HG03097 (cell line): Measurements from ENCODE around the gene SLC49A4.
"Not testable (repeated sequence)": the region's sequence is repeated elsewhere in the genome, so short reads cannot be mapped to it uniquely, and the experiment has no call there.

Experiments
- ATAC-seq: cut with Tn5 transposase; IDR thresholded peaks from one replicate; pipeline ENCODE4 v1.9.1; 2021; ENCODE audit not compliant: unreplicated experiment, low FRiP score

SLC49A4 gene

GRCh38 chr3:122794779-122795673 lies at the start of gene SLC49A4:
Gene SLC49A4, plus strand, starts transcription at chr3:122795069. Its CDS starts 124 bp downstream, at chr3:122795193.
- ATAC-seq, result peak; percentile 66

- ATAC-seq, result no peak
Measured at GRCh38 chr3:122745369-122746021, 49.4 kb upstream of the SLC49A4 start.

GRCh38 chr3:122747295-122747694 lies 47.6 kb upstream of the SLC49A4 start:
- ATAC-seq, result not testable (repeated sequence)

- ATAC-seq, result no peak
Measured at GRCh38 chr3:122748347-122748746, 46.5 kb upstream of the SLC49A4 start.

- ATAC-seq, result no peak
Measured at GRCh38 chr3:122754929-122755328, 39.9 kb upstream of the SLC49A4 start.

DNA sequence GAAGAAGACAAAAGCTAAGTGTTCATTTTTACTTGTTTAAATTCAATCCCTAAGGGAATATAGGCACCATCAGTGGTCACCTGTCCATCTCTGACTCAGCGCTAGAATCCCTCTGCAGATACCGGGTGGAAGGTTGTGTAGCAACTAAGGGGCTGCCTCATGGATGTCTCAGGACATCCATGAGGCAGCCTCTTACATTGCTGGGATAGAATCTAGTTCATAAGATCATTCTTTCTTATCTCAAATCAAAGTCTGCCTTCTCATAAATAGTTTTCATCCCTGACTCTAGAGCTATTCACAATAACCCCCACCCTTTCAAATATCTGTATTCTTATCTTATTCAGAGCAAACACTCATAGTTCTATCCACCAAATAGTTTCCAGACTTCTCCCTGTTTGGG lies 39.4 kb upstream of the SLC49A4 start:
- no peak for ATAC-seq

DNA sequence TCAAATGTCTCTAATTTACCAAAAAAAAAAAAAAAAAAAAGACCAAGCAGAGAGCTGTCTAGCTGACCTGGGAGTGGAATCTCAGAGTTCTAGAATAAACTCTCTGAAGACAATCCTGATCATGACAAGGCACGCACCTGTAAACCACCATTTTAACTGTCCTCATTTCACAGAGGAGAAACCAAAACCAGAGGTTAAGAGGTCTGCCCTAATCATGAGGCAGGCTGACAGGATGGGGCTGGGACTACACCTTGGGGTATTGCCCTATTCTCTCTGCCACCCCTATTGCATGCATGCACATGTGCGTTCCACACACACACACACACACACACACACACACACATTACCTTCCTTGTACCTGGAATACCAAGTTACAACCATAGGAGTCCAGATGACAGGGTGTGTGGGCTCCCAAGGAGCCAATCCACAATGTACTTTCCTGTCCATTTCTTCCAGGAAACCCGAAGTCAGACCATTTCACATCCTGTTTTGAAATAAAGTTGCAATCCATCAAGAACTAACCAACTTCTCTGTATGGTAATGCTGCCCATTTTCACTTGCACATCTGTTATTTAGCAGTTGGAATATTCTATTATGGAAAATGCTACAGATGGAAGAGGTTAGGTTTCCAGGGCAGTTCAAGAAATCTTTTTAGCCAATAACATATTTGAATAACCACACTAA lies 35.9 kb upstream of the SLC49A4 start:
- no peak for ATAC-seq

DNA sequence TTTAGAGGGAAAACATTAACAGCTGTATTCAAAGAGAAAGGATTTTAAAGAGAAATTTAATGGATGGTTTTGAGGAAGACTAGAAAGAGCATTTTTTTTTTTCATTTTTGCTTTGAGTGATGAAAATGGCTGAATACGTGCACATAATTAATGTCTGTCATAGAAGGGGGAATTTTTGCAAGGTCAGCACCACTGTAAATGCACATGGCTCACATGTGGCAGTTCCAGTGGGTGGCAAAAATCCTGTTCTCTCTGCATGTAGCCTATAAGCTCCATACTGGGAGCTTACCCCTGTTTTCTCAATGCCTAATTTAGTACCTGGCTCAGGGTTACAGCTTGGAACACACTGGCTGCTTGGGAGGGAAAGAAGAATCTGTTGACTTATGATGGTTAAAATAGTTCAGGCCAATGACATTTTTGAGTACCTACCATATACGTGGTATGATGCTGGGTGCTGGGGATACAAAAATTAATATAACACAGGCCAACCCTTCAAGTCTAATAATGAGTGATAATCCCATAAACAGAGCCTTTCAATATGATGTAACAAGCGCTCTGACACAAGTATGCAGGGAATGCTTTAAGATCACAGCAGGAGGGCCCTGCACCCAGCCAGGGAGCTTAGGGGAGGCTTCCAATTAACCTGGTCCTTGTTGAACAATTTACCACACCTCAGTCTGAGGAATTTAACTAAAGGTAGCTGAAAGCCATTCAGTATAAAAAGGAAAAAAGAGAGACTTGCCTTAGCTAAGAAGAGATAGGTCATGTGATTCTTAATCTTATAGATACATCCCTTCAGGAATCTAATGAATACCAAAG lies 34.2 kb upstream of the SLC49A4 start:
- ATAC-seq, result no peak

DNA sequence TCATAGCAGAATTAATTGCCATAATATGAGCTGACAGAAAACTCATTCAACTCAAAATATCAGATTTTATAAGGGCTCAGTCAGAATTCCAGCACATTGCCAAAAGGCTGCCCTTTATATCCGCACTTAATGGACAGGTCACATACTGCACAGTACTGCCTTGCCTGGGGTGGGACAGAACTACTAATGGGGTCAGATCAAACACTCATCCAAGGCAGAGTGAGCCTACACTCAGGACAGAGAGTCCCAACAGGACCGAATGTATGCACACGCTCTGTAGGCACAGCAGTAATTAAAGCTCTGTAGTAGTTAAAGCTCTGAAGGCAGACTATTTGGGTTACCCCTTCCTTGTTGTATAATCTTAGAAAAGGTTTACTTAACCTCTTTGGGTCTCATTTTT lies 28.4 kb upstream of the SLC49A4 start:
- ATAC-seq, result no peak

DNA sequence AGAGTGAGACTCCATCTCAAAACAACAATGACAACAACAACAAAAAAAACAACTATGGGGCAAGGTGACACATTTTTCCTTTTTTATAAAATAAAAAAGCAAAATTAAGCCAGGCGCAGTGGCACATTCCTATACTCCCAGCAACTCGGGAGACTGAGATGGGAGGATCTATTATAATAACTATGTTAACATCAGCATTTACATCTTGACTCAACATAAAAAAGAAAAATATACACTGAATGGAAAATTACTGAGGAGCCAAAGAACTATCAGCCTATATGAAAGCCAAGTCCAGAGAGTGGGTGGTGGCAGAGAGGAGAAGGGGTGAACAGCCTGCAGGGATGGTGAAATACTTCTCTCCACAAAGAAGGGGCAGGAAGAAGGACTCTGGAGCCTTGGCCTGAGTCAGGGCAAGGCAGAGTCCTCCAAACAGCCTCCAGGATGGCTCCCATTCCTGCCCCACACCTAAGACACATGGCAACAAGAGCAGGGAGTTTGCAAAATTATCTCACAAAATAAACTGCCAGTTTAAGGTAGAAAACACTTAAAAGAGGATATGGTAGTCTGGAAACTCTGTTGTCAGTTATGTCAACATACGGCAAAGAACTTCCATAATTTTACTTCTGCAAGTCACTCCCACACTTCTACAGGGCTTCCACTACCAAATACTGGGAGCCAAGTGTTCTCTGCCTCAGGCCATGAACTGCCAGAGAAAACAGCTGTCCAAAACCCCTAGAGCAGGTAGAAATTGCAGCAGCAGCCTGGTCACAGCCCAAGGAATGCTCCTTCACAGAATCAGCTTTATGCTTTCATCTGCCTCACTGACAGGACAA lies 27.1 kb upstream of the SLC49A4 start:
- no peak for ATAC-seq

GRCh38 chr3:122770521-122771202 lies 24.2 kb upstream of the SLC49A4 start:
- ATAC-seq, result no peak

- ATAC-seq, result no peak
Measured at GRCh38 chr3:122772827-122773226, 22.0 kb upstream of the SLC49A4 start.

GRCh38 chr3:122773944-122774509 lies 20.8 kb upstream of the SLC49A4 start:
- peak; percentile 65 for ATAC-seq

DNA sequence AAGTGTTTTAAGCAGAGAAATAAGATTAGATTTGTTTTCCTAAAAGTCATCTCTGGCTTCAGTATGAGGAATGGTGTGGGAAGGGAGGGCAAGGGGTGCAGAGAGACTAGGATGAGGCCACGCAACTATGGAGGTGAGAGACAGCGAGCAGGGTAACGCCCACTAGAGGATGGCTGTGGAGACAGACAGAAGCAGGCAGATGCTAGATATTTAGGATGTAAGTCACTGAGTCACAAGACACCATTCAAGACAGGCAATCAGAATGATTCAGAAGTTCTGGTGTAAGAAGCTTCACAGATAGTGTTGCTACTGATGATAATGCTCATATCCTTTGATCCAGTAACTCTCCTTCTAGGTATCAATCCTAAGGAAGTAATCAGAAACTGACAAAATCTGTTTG lies 20.3 kb upstream of the SLC49A4 start:
- ATAC-seq, result no peak

- ATAC-seq, result no peak
Measured at GRCh38 chr3:122776675-122777468, 18.0 kb upstream of the SLC49A4 start.

GRCh38 chr3:122777563-122777962 lies 17.3 kb upstream of the SLC49A4 start:
- ATAC-seq, result no peak

DNA sequence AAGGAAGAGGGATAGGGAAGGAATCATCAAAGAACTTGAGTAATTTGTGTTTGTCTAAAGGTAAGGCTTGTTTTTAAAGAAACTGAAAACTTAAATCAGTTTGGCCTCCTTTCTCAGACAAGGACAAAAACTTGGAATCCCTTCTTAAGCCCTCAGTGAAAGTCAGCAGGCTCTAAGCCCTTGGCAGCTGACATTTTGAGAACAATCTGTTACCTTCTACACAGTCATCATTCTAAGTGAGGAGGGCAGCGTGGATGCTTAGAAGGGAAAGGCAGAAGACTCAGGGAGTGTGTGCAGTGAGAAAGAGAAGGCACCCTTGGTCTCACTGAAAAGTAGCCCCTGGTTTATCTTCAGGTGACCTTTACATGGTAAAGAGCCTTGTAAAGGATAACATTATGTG lies 12.1 kb upstream of the SLC49A4 start:
- no peak for ATAC-seq

DNA sequence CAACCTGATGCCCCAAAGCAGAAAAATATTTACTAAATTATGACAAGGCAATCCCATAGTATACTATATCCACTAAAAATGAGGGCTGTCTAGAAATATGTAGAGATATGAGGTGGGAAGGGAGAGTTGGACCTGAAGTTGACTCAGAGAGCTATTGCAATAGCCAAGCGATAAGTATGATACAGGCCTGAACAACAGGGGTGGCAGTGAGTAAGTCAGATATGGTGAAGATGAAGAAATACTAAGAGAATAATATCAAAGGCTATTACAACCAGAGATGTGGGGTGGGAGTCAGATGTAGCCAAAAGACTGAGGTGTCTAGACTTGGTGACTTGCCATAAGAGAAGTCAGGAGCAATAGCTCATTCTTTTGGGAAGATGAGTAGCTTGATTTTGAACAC lies 10.4 kb upstream of the SLC49A4 start:
- no peak for ATAC-seq
